Loucy (cell line): ENCODE results near the gene MVB12A.
A peak's percentile ranks its signal among the peaks of the same experiment; 100 is the strongest.

Experiments
- H2AFZ ChIP-seq: fragments of 200-600 bp; sonication (generic); 2 replicates; pipeline ENCODE4 v1.6.0; 2016; ENCODE audit warnings: antibody characterized with exemption, mild to moderate bottlenecking, low read length, moderate library complexity
- H3F3A ChIP-seq: fragments of 200-600 bp; 2 replicates; pipeline ENCODE4 v1.6.0; 2016; ENCODE audit warnings: antibody characterized with exemption, low read depth, mild to moderate bottlenecking
- H3K27me3 ChIP-seq: fragments of 200-600 bp; sonication (generic); 2 replicates; pipeline ENCODE4 v1.6.1; 2014; ENCODE audit warnings: low read length, mild to moderate bottlenecking; ENCODE audit not compliant: insufficient read depth, poor library complexity, severe bottlenecking
- H3K36me3 ChIP-seq: fragments of 200-600 bp; sonication (generic); 2 replicates; pipeline ENCODE4 v1.6.1; 2016; ENCODE audit warnings: low read length; ENCODE audit not compliant: insufficient read depth
- H3K4me1 ChIP-seq: fragments of 200-600 bp; sonication (generic); 2 replicates; pipeline ENCODE4 v1.5.1; 2014; ENCODE audit warnings: low read length, mild to moderate bottlenecking; ENCODE audit not compliant: insufficient read depth, poor library complexity, severe bottlenecking
- H3K4me2 ChIP-seq: fragments of 200-600 bp; sonication (generic); 2 replicates; pipeline ENCODE4 v1.6.0; 2014; ENCODE audit warnings: antibody characterized with exemption, low read length, low read depth, mild to moderate bottlenecking; ENCODE audit not compliant: poor library complexity, severe bottlenecking
- H3K4me3 ChIP-seq: fragments of 200-600 bp; sonication (generic); 2 replicates; pipeline ENCODE4 v1.5.1; 2014; ENCODE audit warnings: low read length, mild to moderate bottlenecking, mixed read lengths; ENCODE audit not compliant: poor library complexity, severe bottlenecking
- H3K79me2 ChIP-seq: fragments of 200-600 bp; sonication (generic); 2 replicates; pipeline ENCODE4 v1.6.1; 2014; ENCODE audit warnings: low read length; ENCODE audit not compliant: insufficient read depth
- H3K9ac ChIP-seq: fragments of 200-600 bp; sonication (generic); 2 replicates; pipeline ENCODE4 v1.6.0; 2014; ENCODE audit warnings: mild to moderate bottlenecking, low read depth, low read length, moderate library complexity; ENCODE audit not compliant: poor library complexity, severe bottlenecking
- H3K9me2 ChIP-seq: fragments of 200-600 bp; sonication (generic); replicated peaks from 2 replicates; pipeline ENCODE4 v1.6.1; 2016; ENCODE audit warnings: low read depth, low read length, mixed read lengths
- H3K9me3 ChIP-seq: fragments of 200-600 bp; sonication (generic); 2 replicates; pipeline ENCODE4 v1.6.1; 2014; ENCODE audit warnings: mild to moderate bottlenecking, antibody characterized with exemption, low read length, low read depth; ENCODE audit not compliant: insufficient read depth
- H4K20me1 ChIP-seq: fragments of 200-600 bp; sonication (generic); 2 replicates; pipeline ENCODE4 v1.6.0; 2014; ENCODE audit warnings: antibody characterized with exemption, low read length, mild to moderate bottlenecking; ENCODE audit not compliant: insufficient read depth, poor library complexity, severe bottlenecking
- CTCF ChIP-seq: fragments of 200-600 bp; sonication (generic); conservative IDR thresholded peaks from 2 replicates; pipeline ENCODE4 v1.5.1; 2014; ENCODE audit warnings: mild to moderate bottlenecking, antibody characterized with exemption, low read length
- EZH2phosphoT487 ChIP-seq: fragments of 200-600 bp; IDR thresholded peaks from 2 replicates; pipeline ENCODE4 v1.6.1; 2018; ENCODE audit warnings: antibody characterized with exemption, mild to moderate bottlenecking, moderate library complexity, borderline replicate concordance

MVB12A gene

DNA sequence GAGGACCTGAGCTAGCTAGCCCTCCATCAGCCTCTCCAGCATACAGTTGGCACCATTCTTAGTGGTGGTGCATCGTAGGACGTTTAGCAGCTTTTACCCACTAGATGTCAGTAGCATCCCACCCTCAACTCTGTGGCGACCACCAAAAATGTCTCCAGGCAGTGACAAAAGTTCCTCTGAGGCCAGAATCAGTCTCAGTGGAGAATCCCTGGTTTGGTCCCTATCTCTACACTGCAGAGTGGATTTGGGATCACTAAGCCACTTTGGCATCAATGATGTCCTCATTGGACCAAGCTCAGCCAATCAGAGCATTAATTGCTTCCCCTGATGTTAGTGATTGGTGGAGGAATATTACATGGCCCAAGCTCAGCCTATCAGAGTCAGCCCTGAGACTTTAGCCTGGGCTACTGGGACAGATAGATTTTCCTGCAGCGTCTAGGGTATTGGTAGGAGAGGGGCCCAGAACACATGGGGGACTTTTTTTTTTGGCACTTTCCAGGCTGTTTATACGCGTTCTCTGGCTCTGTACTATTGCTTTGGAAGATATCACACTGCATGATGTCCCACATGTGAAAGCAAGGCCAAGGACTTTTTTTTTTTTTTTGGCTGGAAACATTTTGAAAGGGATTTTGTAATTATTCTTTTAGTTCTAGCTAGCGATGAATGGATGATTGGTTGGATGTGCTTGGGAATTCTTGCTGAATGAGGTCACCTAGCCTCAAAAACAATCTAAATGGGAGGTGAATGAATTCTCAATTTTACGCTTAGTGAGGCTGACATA is 21.6 kb downstream of the MVB12A start:
- Histone ChIP-seq H3K27me3 (no peaks in the 10 kb centered on the region), H3K9ac (no peak overlapping the region), H3K79me2 (no peaks in the 10 kb centered on the region), H3K4me3 (no peak overlapping the region), H3K4me2 (no peak overlapping the region), H3F3A (no peaks in the 10 kb centered on the region), H3K9me2 (no peaks in the 10 kb centered on the region), H2AFZ (no peak overlapping the region), H3K36me3 (no peaks in the 10 kb centered on the region), H3K4me1 (no peaks in the 10 kb centered on the region), H4K20me1 (no peaks in the 10 kb centered on the region), H3K9me3 (no peaks in the 10 kb centered on the region)
- TF ChIP-seq CTCF (peak; percentile 77), EZH2phosphoT487 (no peak)

DNA sequence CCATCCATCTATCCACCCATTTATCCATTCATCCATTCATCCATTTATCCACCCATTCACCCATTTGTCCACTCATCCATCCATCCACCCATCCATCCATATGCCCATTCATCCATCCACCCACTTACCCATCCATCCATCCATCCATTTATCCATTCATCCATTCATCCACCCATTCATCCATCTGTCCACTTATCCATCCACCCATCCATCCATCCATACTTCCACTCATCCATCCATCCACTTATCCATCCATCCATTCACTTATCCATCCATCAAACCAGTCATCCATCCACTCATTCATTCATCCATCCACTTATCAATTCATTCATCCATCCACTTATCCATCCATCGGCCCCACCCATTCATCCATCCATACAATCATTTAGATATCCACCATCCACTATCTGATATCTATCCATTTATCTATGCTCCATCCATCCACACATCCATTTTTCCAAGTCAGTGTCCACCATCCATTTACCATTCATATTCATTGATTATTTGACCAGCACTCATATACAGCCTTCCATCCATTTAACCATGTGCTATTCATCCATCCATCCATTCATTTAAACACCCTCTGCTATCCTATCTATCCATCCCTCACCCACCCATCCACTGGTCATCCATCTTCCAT is 25.8 kb downstream of the MVB12A start:
- Histone ChIP-seq H3K79me2 (no peaks in the 10 kb centered on the region), H3K4me2 (no peak overlapping the region), H3K4me1 (peaks cover 6% of the 10 kb centered on the region), H3K9me2 (no peaks in the 10 kb centered on the region), H2AFZ (no peak overlapping the region), H3F3A (peaks cover 4% of the 10 kb centered on the region; the same call in 1 of the 2 replicates), H3K9me3 (no peaks in the 10 kb centered on the region), H3K27me3 (no peaks in the 10 kb centered on the region), H3K4me3 (no peak overlapping the region), H4K20me1 (no peaks in the 10 kb centered on the region), H3K36me3 (no peaks in the 10 kb centered on the region), H3K9ac (no peak overlapping the region)
- no peak for TF ChIP-seq CTCF

GRCh38 chr19:17447704-17448130 is 27.9 kb downstream of the MVB12A start:
- Histone ChIP-seq H3K36me3 (no peaks in the 10 kb centered on the region), H3K4me2 (peak overlapping the region; percentile 63), H3F3A (peaks cover 4% of the 10 kb centered on the region; the same call in 1 of the 2 replicates), H3K79me2 (no peaks in the 10 kb centered on the region), H4K20me1 (no peaks in the 10 kb centered on the region), H3K4me3 (peak overlapping the region; percentile 40), H3K9me3 (no peaks in the 10 kb centered on the region), H3K9me2 (no peaks in the 10 kb centered on the region), H3K9ac (no peak overlapping the region), H3K27me3 (no peaks in the 10 kb centered on the region), H2AFZ (no peak overlapping the region), H3K4me1 (peaks cover 12% of the 10 kb centered on the region)
- no peak for TF ChIP-seq EZH2phosphoT487
- TF ChIP-seq CTCF: no peak
